Neural crest cell (in vitro differentiated cells): ENCODE data around the gene TNRC6C. TPM values are rescaled to one million over a fixed set of nuclear protein-coding genes. Genes with fewer than 3 reads are reported as not detected.
"Not testable (repeated sequence)": the region's sequence is repeated elsewhere in the genome, so short reads cannot be mapped to it uniquely, and the experiment has no call there.

Experiments
- DNase-seq: peaks from one replicate; pipeline ENCODE4 v3.0.0; 2021; ENCODE audit warnings: low read depth, mixed read lengths, low spot score
- H3K27ac Mint-ChIP-seq: one replicate; pipeline ENCODE4 v1.8.0; 2021; ENCODE audit warnings: mild to moderate bottlenecking, mixed read lengths; ENCODE audit not compliant: unreplicated experiment
- H3K27me3 Mint-ChIP-seq: 2 replicates; pipeline ENCODE4 v1.8.0; 2021; ENCODE audit warnings: low read depth, mild to moderate bottlenecking, mixed read lengths
- H3K36me3 Mint-ChIP-seq: 2 replicates; pipeline ENCODE4 v1.8.0; 2021; ENCODE audit warnings: low read depth, mild to moderate bottlenecking, mixed read lengths
- H3K4me1 Mint-ChIP-seq: 2 replicates; pipeline ENCODE4 v1.8.0; 2021; ENCODE audit warnings: mixed read lengths
- H3K4me3 Mint-ChIP-seq: one replicate; pipeline ENCODE4 v1.8.0; 2021; ENCODE audit warnings: mild to moderate bottlenecking, mixed read lengths
- H3K9me3 Mint-ChIP-seq: 2 replicates; pipeline ENCODE4 v1.8.0; 2021; ENCODE audit warnings: mixed read lengths
- CTCF ChIP-seq: fragments of 200-600 bp; sonication (generic); conservative IDR thresholded peaks from 2 replicates; pipeline ENCODE4 v1.5.0; 2021; ENCODE audit warnings: antibody characterized with exemption, mild to moderate bottlenecking
- total RNA-seq: library from RNA; stranded (reverse); gene quantifications from 2 replicates; pipeline ENCODE4 v1.2.1, GENCODE V29; 2021

The TNRC6C gene
- total RNA-seq, 1 donor from 2014 or later: 40.5 TPM

GRCh38 chr17:77933777-77934398, 24.6 kb upstream of the TNRC6C start:
- Mint-ChIP-seq H3K36me3 (no peaks in the 10 kb centered on the region), H3K9me3 (no peaks in the 10 kb centered on the region), H3K27me3 (peaks cover 12% of the 10 kb centered on the region), H3K27ac (no peak overlapping the region), H3K4me3 (no peak overlapping the region), H3K4me1 (peaks cover 14% of the 10 kb centered on the region)
- TF ChIP-seq CTCF: no peak
- no peak for DNase-seq

GRCh38 chr17:77935121-77935571, 23.4 kb upstream of the TNRC6C start:
- Mint-ChIP-seq H3K27ac (no peak overlapping the region), H3K4me1 (peaks cover 14% of the 10 kb centered on the region), H3K36me3 (no peaks in the 10 kb centered on the region), H3K27me3 (peaks cover 14% of the 10 kb centered on the region), H3K9me3 (no peaks in the 10 kb centered on the region), H3K4me3 (no peak overlapping the region)
- TF ChIP-seq CTCF: no peak
- no peak for DNase-seq

GRCh38 chr17:77935744-77936143, 22.8 kb upstream of the TNRC6C start:
- peaks cover 14% of the 10 kb centered on the region for H3K4me1 Mint-ChIP-seq
- H3K27ac Mint-ChIP-seq: not testable (repeated sequence)

GRCh38 chr17:77936881-77937280, 21.6 kb upstream of the TNRC6C start:
- Mint-ChIP-seq H3K36me3 (no peaks in the 10 kb centered on the region), H3K27me3 (peaks cover 14% of the 10 kb centered on the region), H3K4me1 (peaks cover 14% of the 10 kb centered on the region), H3K9me3 (no peaks in the 10 kb centered on the region), H3K4me3 (no peak overlapping the region), H3K27ac (peak overlapping the region; percentile 83)
- TF ChIP-seq CTCF: no peak
- DNase-seq: no peak

More at GRCh38 chr17:77935744-77936143, 22.8 kb upstream of the TNRC6C start:
- not testable (repeated sequence) for H3K36me3 Mint-ChIP-seq, H3K9me3 Mint-ChIP-seq, DNase-seq, H3K4me3 Mint-ChIP-seq
- H3K27me3 Mint-ChIP-seq: peaks cover 14% of the 10 kb centered on the region

- peaks cover 2% of the 10 kb centered on the region for H3K27me3 Mint-ChIP-seq
- H3K4me1 Mint-ChIP-seq: peaks cover 22% of the 10 kb centered on the region
- no peak for TF ChIP-seq CTCF
- H3K36me3 Mint-ChIP-seq: no peaks in the 10 kb centered on the region
- no peak for DNase-seq
- H3K9me3 Mint-ChIP-seq: no peaks in the 10 kb centered on the region
- H3K27ac Mint-ChIP-seq: no peak overlapping the region
- H3K4me3 Mint-ChIP-seq: no peak overlapping the region
Measured at GRCh38 chr17:77941004-77941403, 17.5 kb upstream of the TNRC6C start.

GRCh38 chr17:77942112-77942988, 16.2 kb upstream of the TNRC6C start:
- peaks cover 2% of the 10 kb centered on the region for H3K9me3 Mint-ChIP-seq
- no peak overlapping the region for H3K27ac Mint-ChIP-seq
- DNase-seq: peak; percentile 37
- no peak for TF ChIP-seq CTCF
- H3K4me1 Mint-ChIP-seq: peaks cover 26% of the 10 kb centered on the region
- no peaks in the 10 kb centered on the region for H3K36me3 Mint-ChIP-seq
- peak overlapping the region; percentile 5 for H3K4me3 Mint-ChIP-seq
- peaks cover 2% of the 10 kb centered on the region for H3K27me3 Mint-ChIP-seq
